Mononuclear cell (primary cell): ENCODE results near the gene ADGRG4. TPM values are rescaled to one million over a fixed set of nuclear protein-coding genes. Genes with fewer than 3 reads are reported as not detected.

ENCODE experiments used
- H3K27me3 ChIP-seq: 2 replicates; pipeline ENCODE4 v1.6.0; 2011; ENCODE audit warnings: low read length, control low read depth; ENCODE audit not compliant: insufficient read depth
- H3K4me1 ChIP-seq: 2 replicates; pipeline ENCODE4 v1.5.1; 2011; ENCODE audit warnings: mild to moderate bottlenecking, low read length, control low read depth; ENCODE audit not compliant: insufficient read depth
- H3K4me3 ChIP-seq: 2 replicates; pipeline ENCODE4 v1.5.1; 2011; ENCODE audit warnings: mild to moderate bottlenecking, low read length, moderate library complexity
- H3K9me3 ChIP-seq: 2 replicates; pipeline ENCODE4 v1.5.1; 2011; ENCODE audit warnings: low read depth, mild to moderate bottlenecking, control low read depth, low read length
- total RNA-seq: library from RNA; depleted of rRNA; stranded (reverse); fragments of >200 nt; gene quantifications from one replicate; pipeline ENCODE4 v1.2.3, GENCODE V29; 2012

The ADGRG4 gene
- total RNA-seq, 1 donor: not detected

DNA sequence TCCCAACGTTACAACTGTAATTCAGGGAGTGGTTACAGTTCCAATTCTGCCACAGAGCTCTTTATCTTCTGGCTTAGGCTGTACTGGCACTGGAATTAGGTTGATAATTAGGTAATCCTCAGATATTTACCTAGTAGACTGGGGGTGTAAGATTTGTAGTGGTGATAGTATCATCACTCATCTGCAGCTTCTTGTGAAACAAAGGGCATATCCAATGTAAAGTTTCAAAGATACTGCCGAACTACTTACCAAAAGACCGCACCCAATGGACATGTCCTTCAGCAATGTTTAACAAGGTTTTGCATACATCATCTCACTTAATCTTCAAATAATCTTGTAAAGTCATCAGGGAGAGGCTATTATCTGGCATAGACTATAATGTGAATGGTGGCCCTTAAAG is 20.8 kb downstream of the ADGRG4 start:
- Histone ChIP-seq H3K9me3 (no peaks in the 10 kb centered on the region), H3K4me1 (no peaks in the 10 kb centered on the region), H3K27me3 (no peaks in the 10 kb centered on the region), H3K4me3 (no peak overlapping the region)

DNA sequence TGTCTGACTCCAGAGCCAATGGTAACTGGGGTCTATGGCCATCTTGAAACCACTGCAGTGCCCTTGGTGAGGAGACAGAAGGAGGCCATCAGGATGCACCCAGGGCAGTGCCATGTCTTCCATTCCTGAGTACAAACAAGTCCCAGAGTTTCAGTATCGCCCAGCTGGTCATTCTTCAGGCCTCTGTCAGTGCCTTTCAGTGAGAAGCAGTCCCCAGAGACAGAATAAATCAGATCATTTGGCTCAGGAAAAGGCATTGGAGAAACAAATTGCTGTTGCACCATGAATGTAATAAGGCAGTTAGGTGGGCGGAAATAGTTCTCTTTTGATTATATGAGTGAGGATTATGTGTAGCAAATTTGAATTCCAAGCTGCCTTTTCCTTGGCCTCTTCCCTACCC is 21.3 kb downstream of the ADGRG4 start:
- no peaks in the 10 kb centered on the region for H3K9me3 ChIP-seq
- no peak overlapping the region for H3K4me3 ChIP-seq
- H3K4me1 ChIP-seq: no peaks in the 10 kb centered on the region
- no peaks in the 10 kb centered on the region for H3K27me3 ChIP-seq

GRCh38 chrX:136325377-136325776 is 24.6 kb downstream of the ADGRG4 start:
- Histone ChIP-seq H3K27me3 (no peaks in the 10 kb centered on the region), H3K4me1 (no peaks in the 10 kb centered on the region), H3K9me3 (no peaks in the 10 kb centered on the region), H3K4me3 (no peak overlapping the region)

- Histone ChIP-seq H3K4me1 (no peaks in the 10 kb centered on the region), H3K9me3 (no peaks in the 10 kb centered on the region), H3K4me3 (no peak overlapping the region), H3K27me3 (no peaks in the 10 kb centered on the region)
Observed at GRCh38 chrX:136328933-136329332, 28.2 kb downstream of the ADGRG4 start.

- Histone ChIP-seq H3K4me1 (no peaks in the 10 kb centered on the region), H3K27me3 (no peaks in the 10 kb centered on the region), H3K9me3 (no peaks in the 10 kb centered on the region), H3K4me3 (no peak overlapping the region)
Observed at GRCh38 chrX:136336623-136337022, 35.9 kb downstream of the ADGRG4 start.

GRCh38 chrX:136339702-136340101 is 38.9 kb downstream of the ADGRG4 start:
- no peaks in the 10 kb centered on the region for H3K4me1 ChIP-seq
- no peaks in the 10 kb centered on the region for H3K27me3 ChIP-seq
- H3K4me3 ChIP-seq: no peak overlapping the region
- no peaks in the 10 kb centered on the region for H3K9me3 ChIP-seq

GRCh38 chrX:136344320-136344719 is 43.6 kb downstream of the ADGRG4 start:
- Histone ChIP-seq H3K4me1 (no peaks in the 10 kb centered on the region), H3K27me3 (no peaks in the 10 kb centered on the region), H3K9me3 (no peaks in the 10 kb centered on the region), H3K4me3 (no peak overlapping the region)

- Histone ChIP-seq H3K4me3 (no peak overlapping the region), H3K9me3 (no peaks in the 10 kb centered on the region), H3K4me1 (no peaks in the 10 kb centered on the region), H3K27me3 (no peaks in the 10 kb centered on the region)
Observed at GRCh38 chrX:136346506-136346905, 45.7 kb downstream of the ADGRG4 start.

- no peak overlapping the region for H3K4me3 ChIP-seq
- no peaks in the 10 kb centered on the region for H3K4me1 ChIP-seq
- no peaks in the 10 kb centered on the region for H3K9me3 ChIP-seq
- no peaks in the 10 kb centered on the region for H3K27me3 ChIP-seq
Observed at GRCh38 chrX:136347706-136348105, 46.9 kb downstream of the ADGRG4 start.

- Histone ChIP-seq H3K27me3 (no peaks in the 10 kb centered on the region), H3K9me3 (no peaks in the 10 kb centered on the region), H3K4me3 (no peak overlapping the region)
Observed at GRCh38 chrX:136353526-136354093, 52.8 kb downstream of the ADGRG4 start.

GRCh38 chrX:136354201-136354600 is 53.4 kb downstream of the ADGRG4 start:
- Histone ChIP-seq H3K4me3 (no peak overlapping the region), H3K27me3 (no peaks in the 10 kb centered on the region), H3K9me3 (no peaks in the 10 kb centered on the region), H3K4me1 (no peaks in the 10 kb centered on the region)

More at GRCh38 chrX:136353526-136354093, 52.8 kb downstream of the ADGRG4 start:
- no peaks in the 10 kb centered on the region for H3K4me1 ChIP-seq

DNA sequence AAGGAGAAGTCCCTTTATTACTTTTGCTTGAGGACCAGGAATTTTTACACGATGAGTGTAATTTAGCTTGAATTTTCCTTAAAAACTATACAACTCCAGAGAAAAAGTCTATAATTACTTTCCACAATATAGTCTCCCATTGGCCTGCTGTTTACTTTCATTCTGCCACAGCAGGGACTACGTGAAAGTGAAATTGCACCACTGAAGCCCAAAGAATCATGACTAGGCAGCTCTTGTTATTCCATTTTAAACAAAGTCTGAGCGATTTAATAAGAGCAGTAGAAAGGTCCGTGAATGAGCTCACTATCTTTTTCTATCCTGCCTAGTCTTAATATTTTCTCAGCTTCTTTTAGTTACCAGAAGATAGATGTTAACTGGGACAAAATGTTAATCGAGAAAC is 68.6 kb downstream of the ADGRG4 start:
- H3K4me3 ChIP-seq: no peak overlapping the region

GRCh38 chrX:136376713-136377112 is 76.0 kb downstream of the ADGRG4 start:
- Histone ChIP-seq H3K9me3 (no peaks in the 10 kb centered on the region), H3K4me3 (no peak overlapping the region), H3K4me1 (no peaks in the 10 kb centered on the region), H3K27me3 (no peaks in the 10 kb centered on the region)

More for the DNA sequence above, 68.6 kb downstream of the ADGRG4 start:
- Histone ChIP-seq H3K9me3 (no peaks in the 10 kb centered on the region), H3K27me3 (no peaks in the 10 kb centered on the region), H3K4me1 (no peaks in the 10 kb centered on the region)

- Histone ChIP-seq H3K4me1 (no peaks in the 10 kb centered on the region), H3K9me3 (no peaks in the 10 kb centered on the region), H3K27me3 (no peaks in the 10 kb centered on the region), H3K4me3 (no peak overlapping the region)
Observed at GRCh38 chrX:136380010-136380769, 79.4 kb downstream of the ADGRG4 start.

DNA sequence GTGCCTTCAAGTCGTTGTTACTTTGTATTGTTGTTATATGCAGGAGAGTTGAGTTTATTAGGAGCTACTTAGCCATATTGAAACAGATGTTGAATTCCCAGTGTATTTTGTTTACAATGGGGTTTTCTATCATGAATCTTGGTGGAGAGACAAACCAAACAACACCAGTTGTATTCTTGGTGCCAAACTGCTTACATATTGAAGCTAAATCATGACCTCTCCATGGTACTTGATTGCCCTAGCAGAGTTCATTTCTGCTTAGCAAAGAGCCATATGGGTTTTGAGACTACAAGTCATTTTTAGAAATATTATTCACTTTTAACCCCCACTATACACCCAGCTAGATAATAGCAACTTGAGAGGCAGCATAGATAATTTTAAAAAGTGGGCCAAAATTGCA is 85.4 kb downstream of the ADGRG4 start:
- no peaks in the 10 kb centered on the region for H3K4me1 ChIP-seq
- H3K27me3 ChIP-seq: no peaks in the 10 kb centered on the region
- H3K9me3 ChIP-seq: no peaks in the 10 kb centered on the region
- no peak overlapping the region for H3K4me3 ChIP-seq

GRCh38 chrX:136386826-136387225 is 86.1 kb downstream of the ADGRG4 start:
- Histone ChIP-seq H3K9me3 (no peaks in the 10 kb centered on the region), H3K27me3 (no peaks in the 10 kb centered on the region), H3K4me3 (no peak overlapping the region), H3K4me1 (no peaks in the 10 kb centered on the region)
